ENCODE results near the gene C1orf210.

The C1orf210 gene

DNA sequence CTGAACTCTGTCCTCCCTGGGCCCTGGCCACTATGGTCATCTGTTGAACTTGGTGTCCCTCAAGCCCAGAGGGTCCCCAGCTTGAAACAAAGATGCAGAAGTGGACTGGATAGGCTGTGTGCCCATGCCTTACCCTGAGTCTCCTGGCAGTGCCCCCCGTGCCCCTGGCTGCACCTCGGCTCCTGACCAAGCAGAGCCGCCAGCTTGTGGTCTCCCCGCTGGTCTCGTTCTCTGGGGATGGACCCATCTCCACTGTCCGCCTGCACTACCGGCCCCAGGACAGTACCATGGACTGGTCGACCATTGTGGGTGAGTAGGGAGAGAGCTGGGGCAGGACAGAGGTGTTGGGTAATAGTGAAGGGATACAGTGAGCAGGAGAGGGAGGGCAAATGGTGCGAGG is 26.1 kb upstream of the C1orf210 start:
- DNase-seq: no peak

DNA sequence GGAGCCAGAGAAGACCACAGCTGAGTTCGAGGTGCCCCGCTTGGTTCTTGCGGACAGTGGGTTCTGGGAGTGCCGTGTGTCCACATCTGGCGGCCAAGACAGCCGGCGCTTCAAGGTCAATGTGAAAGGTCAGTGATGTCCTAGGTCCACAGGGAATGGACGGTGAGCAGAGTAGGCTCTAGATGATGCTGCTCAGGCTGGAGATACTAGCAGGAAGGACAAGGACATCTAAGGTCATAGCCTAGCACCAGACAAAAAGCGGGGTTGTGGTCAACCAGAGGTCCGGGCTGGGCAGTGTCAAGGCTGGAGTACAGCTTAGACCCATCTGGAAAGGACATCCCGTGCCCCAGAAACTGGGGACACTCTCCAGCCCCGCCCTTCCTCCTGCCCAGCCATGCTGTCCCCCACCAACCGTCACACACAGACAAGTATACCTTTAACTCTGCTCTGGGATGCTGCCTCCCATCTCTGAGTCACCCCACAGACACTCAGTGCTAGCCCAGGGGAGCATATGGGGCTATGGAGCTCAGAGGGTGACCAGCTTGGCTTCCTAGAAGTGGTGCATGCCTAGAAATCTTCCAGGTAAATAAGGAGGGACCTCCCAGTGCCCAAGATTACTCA is 24.1 kb upstream of the C1orf210 start:
- no peak for DNase-seq

DNA sequence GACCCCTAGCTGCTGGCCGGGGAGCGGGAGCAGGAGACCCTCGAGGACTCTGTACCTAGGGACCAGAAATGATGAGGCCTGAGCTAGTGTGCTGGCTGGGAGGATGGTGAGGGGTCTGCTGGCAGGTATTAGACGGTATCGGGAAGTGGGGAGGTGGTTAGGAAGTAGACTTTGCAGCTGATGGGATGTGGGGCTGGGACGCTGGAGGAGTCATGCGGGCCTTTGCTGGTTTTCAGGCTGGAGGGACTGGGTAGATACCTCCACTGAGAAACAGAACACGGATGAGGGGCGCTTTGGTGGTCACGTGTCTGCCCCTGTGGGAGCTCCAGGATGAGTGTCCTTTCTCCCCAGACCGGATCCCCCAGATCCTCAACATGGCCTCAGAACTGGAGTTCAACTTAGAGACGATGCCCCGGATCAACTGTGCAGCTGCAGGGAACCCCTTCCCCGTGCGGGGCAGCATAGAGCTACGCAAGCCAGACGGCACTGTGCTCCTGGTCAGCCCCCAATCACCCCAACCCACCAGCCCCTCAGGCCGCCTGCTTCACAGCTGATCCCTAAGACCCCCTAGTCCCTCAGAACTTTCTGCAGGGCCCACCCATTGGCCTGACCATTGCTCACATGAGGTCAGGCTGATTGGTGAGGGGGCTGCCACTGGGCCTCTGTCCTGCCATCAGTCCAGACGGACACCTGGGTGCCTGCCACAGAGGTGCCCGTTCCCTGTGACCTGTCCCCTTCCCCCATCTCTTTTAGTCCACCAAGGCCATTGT is 23.4 kb upstream of the C1orf210 start:
- no peak for DNase-seq

DNA sequence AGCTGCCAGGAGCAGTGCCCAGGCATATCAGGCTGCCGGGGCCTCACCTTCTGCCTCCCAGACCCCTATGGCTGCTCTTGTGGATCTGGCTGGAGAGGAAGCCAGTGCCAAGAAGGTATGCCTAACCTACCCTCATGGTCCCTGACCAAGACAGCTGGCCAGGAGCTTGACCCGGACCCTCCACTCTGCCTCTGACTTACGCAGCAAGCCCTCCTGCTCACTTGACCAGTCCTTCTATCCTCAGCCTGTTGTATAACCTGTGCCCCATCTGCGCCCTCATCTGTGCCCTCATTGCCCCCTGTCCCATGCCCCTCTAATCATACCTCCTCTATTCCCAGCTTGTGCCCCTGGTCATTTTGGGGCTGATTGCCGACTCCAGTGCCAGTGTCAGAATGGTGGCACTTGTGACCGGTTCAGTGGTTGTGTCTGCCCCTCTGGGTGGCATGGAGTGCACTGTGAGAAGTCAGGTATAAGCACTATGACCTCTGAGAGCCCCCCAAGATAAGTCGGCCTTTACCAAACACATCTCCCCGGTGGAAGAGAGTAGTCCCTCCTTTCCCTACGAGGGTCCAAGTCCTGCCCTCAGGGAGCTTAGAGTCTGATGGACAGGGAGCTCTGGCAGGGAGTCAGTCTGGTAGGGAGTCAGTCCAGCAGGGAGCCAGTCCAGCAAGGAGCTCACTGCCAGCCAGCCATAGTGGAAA is 22.2 kb upstream of the C1orf210 start:
- DNase-seq: no peak

DNA sequence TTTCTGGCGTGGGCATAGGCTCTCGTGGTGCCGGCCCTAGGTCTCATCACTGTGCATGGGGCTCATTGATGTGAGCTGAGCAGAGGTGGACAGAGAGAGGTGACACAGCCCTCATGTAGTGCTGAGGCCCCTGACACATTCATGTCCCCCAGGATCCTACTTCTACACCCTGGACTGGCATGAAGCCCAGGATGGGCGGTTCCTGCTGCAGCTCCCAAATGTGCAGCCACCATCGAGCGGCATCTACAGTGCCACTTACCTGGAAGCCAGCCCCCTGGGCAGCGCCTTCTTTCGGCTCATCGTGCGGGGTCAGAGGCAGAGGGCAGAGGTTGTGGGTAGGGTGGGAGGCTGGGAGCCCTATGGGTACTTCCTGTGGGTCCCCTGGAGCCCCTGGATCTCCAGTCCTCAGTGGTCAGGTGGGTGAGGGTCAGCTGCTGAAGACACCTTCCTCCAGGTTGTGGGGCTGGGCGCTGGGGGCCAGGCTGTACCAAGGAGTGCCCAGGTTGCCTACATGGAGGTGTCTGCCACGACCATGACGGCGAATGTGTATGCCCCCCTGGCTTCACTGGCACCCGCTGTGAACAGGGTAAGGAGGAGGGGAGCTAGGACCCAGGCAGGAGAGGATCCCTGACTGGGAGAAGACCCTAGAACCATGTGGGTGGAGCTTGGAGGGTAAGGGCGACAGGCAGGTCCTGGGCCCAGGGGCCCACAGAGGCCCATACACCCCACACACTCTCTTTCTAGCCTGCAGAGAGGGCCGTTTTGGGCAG is 21.5 kb upstream of the C1orf210 start:
- no peak for DNase-seq

DNA sequence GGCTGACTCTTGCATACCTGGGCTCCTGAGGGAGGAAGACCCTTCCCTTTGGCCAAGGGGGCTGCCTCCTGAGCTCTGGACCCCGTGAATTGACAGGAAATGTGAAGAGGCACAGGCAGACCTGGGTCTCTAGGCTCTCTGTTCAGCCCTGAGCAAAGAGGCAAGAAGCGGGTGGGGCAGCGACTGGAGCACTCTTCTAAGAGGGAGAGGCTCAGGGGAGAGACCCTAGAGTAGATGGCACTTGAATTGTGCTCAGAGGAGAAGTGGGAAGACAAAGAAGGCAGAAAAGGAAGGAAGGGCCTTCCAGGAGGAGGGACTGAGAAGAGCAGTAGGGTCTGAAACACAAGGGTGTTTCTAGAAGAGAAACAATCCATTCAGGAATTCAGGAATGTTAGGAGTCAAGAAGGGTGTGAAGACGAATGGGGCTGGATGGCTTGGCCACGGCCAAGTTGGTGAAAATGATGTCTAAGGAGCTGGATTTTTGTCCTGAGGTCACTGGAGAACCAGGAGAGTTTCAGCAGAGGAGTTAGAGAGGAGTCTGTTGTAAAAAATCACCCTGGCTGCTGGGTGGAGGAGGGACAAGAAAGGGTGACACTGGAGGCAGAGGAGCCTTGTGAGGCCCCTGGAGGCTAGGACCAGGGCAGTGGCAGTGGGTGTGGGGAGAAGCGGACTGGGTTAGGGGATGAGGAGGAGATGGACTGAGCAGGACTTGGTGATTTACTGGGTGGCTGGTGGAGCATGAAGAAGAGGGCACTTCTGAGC is 20.7 kb upstream of the C1orf210 start:
- no peak for DNase-seq

DNA sequence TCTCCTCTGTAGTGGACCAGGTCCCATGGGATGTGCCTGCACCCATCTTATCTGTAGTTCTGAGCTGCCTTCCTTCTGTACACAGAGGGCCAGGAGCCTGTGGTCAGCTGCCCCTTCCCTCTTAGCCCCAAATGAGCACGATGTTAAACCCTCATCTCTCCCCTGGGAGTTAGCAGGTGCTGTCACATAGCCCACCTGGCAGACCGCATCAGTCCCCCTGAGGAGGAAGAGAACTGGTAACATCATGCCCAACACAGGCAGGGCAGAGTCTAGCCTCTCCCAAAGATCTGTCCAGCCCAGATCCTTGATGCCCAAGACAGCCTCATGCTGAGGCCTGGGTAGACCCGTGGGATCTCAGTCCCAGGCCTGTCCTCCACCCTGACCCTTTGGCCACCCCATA is 20.1 kb upstream of the C1orf210 start:
- no peak for DNase-seq

DNA sequence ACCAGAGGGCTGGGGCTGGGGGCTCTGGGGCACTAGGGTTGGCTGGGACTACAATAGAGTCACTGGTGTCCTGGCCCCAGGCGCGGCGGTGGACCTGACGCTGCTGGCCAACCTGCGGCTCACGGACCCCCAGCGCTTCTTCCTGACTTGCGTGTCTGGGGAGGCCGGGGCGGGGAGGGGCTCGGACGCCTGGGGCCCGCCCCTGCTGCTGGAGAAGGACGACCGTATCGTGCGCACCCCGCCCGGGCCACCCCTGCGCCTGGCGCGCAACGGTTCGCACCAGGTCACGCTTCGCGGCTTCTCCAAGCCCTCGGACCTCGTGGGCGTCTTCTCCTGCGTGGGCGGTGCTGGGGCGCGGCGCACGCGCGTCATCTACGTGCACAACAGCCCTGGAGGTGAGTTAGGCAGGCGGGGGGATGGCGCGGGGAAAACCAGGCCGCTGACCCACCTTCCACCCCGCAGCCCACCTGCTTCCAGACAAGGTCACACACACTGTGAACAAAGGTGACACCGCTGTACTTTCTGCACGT is 19.5 kb upstream of the C1orf210 start:
- no peak for DNase-seq

DNA sequence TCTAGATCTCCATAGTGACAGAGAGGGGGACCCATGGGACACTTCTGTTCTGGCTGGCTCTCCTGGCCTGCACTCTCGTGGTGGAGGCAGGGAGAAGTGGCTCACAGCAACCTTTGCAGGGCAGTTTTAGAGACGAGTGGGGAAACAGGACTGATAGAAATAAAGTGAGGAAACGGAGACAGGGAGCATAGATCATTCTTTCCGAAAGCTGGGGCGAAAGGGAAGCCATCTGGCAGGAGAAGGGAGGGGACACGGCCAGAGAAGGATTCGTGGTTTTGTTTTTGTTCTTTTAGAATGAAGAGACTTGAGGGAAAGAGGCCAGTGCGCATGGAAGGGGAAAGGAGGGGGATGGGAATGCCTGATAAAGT is 18.9 kb upstream of the C1orf210 start:
- no peak for DNase-seq

DNA sequence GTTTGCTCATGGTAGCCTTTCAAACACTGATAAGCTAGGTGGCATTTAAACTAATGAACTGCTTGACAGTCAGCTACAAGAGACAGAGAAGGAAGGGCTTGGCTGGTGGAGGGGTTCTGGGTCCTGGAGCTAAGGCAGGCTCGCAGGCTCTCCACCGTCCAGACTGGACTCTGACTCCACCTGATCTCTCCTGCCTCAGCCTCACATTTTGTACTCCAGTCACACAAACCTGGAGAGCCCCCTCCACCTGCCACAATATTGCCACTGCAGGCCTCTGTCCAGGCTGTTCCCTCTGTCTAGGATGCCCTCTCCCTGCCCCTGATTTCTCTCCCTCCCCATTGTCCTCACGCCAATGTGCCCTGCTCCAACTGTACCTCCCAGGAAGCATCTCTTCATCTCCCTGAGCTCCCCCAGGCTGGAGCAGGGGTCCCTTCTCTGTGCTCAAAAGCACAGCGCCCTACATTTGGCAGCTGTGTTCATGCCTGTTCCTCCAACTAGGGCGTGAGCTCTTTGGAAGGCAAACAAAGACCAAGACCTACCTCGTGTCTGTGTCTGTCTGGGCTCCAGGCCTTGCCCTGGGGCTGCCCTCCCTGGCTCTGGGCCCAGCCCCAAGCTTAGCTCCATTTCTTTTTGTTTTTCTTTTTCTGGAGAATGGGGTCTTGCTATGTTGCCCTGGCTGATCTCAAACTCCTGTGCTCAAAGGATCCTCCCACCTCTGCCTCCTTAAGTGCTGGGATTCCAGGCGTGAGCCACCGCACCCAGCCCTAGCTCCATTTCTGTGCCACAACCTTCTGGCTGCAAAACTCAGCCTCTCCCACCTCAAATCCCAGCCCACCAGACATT is 18.3 kb upstream of the C1orf210 start:
- DNase-seq: no peak

DNA sequence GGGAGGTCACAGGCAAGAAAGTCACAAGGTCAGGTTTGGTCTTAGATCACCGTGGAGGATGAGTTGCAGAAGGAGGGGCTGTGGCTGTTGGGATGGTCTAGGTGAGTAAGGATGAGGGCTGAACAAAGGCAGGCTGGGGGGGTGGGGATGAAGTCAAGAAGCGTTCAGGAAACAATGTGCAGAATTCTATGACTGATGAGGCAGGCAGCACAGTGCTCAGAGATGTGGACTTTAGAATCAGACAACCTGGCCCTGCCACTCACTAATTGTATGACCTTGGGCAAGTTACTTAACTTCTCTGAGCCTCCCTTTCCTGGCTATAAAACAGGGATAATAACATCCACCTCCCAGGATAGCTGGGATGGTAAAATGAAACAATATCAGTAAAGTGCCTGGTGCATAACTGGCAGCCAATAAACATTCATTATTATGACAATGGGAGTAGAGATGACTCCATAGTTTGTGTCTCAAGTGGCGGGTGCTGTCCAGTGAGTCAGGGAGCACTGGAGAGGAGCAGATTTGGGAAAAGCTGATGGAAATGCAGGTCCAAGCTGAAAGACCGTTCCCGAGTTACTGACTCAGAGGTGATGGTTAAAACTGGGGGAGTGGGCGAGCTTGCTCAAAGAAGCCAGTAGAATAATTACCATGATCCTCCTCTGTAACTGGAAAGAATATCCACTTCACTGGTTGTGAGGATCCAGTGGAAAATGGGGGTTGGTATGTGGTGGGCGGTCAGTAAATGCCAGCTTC is 17.5 kb upstream of the C1orf210 start:
- no peak for DNase-seq

DNA sequence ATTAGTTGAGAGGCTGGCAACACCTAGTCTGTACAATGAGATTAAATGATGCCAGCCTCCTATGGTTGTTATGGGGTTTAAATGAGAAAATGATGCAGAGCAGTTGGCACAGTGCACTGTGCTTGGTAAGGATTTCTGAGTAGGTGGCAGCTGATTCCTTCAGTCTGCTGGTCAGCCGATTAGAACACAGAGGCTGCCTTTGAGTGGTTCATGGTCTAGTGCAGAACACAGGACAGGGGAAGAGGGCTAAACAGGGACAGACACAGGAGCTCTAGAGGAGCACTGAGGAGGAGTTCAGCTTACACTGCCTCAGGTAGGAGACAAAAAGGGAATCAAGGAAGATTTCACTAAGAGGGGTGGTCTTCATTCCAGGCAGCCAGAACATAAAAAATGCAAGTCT is 16.8 kb upstream of the C1orf210 start:
- no peak for DNase-seq

DNA sequence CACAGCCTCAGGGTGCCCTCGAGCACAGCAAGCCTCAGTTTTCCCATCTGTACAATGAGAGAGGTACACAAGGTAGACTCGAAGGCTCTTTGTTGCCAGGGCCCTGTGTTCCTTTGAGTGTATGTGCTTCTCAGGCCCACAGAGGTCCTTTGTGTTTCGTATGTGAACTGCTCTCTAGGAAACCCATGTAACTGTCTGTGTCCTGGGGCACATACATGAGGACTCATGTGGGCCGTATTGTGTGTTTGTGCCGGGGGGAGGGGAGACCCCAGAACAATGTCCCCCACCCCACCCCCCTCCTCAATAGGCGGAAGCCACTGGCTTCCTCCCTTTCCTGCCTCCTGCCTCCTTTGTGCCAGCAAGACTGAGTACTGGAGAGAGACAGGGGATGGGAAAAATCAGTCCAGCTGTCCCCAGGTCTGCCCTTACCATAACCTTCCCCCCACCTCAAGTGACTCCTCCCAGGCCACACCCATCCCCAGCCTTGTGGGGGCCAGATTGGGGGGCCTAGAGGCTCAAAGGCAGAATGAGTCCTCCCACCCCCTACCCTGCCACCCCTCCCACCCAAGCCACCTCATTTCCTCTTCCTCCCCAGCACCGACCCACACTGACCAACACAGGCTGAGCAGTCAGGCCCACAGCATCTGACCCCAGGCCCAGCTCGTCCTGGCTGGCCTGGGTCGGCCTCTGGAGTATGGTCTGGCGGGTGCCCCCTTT is 15.2 kb upstream of the C1orf210 start, which contains the start of gene TIE1:
TIE1 (plus strand) TSS at position 605 of the 717 bp plus-strand sequence; CDS start at position 695, 90 bp downstream.
- no peak for DNase-seq

DNA sequence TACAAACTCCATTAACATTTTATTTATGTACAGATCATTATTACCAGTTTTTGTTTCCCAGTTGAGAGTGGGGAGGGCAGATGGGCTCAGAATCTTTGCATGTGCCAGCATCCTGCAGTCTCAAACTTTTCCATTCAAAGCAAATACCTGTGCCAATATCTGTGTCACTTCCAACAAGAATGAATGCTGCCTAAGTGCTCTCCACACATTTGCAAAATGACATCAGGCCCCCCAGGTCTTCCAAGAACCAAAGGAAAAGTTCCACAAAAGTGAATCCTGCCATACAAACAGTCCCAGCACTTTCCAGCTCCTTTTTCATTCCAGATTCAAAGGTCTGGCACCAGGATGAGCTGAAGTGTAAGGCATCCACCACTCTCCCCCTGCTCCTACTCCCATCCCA is 13.7 kb upstream of the C1orf210 start:
- no peak for DNase-seq

DNA sequence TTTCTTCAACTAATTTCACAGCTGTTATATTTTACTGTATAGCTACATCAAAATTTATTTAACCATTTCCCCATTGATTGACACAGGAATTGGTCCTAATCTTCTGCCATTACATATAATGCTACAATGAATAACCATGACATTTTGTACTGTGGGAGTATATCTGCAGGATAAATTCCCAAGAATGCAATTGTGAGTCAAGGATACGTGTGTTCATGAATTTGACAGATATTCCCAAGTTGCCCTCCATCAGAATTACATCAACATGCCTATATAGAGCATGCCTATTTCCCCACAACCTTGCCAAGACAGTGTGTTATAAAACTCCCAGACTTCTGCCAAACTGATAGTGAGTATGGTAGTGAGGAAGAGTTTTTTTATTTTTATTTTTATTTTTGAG is 12.7 kb upstream of the C1orf210 start:
- DNase-seq: no peak

DNA sequence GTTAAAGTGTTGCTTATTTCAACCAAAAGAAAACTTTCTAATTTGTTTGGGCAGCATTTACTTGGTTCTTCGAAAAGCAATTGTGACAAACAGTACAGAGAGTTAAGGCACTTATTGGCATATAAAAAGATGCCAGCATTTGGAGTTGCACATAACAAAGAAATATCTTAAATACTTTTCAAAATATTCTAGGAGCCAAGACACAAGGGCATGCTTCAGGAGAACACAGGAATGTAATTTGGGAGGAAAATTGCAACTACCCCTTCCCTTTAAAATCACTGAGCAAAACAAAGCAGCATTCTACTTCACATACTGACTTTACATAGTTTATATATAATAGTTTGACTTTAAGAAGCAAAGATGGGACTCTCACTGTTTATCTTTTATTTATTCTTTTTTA is 10.8 kb upstream of the C1orf210 start:
- DNase-seq: no peak

DNA sequence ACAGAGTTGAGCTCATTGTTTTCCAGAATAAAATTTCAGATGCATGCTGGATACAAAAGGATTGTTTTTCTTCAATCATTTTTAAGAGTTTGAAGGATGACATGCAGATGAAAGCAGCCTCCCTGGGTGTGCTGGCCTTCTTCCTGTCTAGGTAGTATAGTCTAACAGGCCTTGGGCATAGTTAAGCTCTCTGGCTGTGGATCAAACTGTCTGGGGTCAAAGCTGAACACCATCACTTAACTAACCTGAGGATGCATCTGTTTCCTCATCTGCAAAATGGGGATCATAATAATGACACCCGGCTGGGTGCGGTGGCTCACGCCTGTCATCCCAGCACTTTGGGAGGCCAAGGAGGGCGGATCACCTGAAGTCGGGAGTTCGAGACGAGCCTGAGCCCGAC is 9.4 kb upstream of the C1orf210 start:
- DNase-seq: no peak

DNA sequence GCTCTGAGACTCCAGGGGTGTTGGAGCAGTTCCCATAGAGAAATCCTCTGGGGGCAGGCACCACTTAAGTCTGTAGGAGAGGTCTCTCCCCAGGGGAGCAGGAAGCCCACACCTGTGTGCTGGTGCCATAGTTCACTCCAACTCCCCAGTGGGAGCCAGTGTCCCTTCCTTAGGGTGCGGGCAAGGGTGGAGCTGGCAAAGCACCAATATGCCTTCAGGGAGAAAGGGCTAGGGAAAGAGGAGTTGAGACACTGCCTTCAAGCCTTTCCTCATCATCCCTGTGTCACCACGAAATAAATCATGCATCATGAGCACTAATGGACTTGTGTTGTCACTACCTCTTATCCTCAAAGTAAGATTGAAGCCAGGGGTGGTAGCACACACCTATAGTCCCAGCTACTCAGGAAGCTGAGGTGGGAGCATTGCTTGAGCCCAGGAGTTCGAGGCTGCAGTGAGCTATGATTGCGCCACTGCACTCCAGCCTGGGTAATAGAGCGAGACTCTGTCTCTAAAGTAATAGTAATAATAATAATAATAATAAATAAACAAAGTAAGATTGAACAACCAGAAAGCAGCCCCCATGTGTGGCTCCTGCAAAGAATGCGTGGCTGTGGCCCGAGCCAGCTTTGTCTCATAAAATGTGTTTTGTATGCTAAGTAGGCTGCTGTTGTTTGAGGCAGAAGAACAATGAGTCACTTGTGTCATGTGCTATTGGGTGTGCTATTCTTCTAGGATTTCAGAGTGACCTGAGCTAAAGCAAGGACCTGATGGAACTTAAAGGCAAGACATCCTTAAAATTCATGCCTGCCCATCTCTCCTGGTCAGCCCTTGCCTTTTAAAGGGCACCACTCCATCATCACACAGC is 8.7 kb upstream of the C1orf210 start:
- DNase-seq: no peak

DNA sequence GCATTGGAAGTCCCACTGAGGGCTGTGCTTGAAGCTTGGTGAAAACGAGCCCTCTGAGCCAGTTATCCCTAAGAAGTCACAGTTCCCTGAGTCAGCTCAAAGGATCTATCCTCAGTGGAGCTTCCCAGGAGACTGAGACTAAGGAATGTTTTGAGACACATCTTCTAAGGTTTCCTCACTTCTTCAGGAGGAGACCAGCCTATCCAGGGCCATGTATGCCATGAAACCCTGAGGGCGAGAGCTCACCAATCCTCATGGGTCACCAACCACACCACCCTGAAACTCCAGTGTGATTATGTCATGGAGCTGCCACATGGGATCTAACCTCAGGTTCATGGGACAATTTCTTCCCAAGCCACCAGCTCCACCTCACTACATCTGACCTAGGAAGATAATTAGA is 7.8 kb upstream of the C1orf210 start:
- DNase-seq: no peak
